HG03159 (cell line): ENCODE data around the gene ACOT6.
A peak's percentile ranks its signal among the peaks of the same experiment; 100 is the strongest.
"Not testable (repeated sequence)": the region's sequence is repeated elsewhere in the genome, so short reads cannot be mapped to it uniquely, and the experiment has no call there.

Experiments
- ATAC-seq: cut with Tn5 transposase; IDR thresholded peaks from one replicate; pipeline ENCODE4 v1.9.1; 2021; ENCODE audit warnings: mild to moderate bottlenecking, moderate library complexity; ENCODE audit not compliant: unreplicated experiment

Gene ACOT6

DNA sequence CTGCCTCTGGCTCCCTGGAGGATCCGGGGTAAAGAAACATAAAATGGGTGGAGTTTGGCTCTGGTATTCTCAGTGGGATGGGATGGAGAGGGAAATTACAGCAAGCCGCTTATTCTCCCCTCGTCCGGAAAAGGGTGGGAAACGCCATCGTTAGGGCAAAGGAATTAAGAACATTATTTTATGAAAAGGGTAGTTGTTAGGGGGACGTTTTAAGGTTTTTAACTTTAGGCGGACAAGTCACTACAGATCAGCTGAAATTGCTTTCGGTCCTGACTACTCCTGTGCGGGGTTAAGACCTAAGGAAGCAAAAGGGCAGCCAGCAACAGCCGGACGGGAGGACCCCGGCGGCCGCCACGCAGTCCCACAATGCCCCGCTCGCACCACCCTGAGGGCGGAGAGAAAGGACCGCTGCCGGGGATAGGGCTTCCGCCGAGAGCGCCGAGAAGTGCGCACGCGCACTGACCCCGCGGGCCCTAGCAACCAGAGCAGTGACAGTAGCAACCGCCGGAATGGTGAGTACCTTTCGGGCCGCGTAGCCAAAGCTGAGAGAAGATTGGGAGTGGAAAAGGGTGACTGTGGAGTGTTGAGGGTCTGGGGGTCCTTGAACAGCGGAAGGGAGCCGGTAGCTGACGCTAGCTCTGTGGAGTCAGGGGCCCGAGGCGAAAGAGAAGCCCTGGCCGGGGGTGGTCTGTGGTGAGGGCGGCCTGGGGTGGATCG is 32.4 kb downstream of the ACOT6 start, which contains the start of gene DNAL1:
DNAL1 (plus strand) TSS at position 456 of the 717 bp plus-strand sequence; CDS start at position 510, 54 bp downstream.
- ATAC-seq: peak; percentile 97

DNA sequence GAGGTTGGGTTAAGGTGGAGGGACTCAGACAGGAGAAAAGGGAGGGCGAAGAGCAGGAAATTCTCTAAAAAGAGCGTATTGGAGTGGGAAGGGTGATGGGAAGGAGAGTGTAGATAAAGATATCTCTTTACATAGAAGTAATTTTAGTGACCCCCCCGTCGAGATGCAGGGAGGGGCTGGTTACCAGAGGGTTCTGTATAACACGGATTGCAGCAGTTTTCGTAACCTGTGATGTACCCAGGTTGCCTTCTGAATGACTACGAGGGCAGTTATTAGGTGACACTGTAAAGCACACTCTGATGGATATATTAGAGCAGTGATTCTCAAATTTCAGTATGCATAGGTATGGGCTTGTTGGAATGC is 32.9 kb downstream of the ACOT6 start:
- ATAC-seq: no peak

DNA sequence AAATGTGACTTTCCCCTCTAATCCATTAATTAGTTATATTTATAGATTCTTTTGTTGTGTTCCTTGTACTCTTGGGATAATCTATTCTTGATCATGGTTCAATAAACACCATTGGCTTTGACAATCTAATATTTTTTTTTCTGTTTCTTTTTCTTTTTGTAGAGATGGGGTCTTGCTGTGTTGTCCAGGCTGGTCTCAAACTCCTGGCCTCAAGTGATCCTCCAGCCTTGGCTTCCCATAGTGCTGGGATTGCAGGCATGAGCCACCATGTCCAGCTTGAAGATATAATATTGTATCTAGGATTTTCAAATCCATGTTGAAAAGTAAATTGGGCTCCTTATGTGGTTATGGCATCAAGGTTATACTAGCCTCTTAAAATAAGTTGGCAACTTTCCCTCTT is 38.7 kb downstream of the ACOT6 start:
- no peak for ATAC-seq

DNA sequence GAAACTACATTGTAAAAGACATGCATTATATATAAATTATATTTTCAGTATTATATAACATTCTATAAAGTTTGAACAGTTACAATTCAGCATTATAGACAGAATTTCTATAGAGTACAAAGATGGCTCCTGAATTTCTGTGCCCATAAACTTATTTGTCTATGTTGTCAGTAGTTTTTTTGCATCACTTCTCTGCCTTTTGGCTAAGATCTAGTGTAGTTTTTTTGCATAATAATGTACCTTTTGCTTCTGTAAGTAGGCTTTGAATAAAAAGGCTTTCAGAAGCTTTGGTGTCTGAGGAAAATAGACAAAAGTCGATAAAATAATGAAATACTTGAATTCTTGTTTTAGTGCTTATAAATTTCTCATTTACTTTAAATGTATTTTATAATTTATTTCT is 43.5 kb downstream of the ACOT6 start:
- no peak for ATAC-seq

DNA sequence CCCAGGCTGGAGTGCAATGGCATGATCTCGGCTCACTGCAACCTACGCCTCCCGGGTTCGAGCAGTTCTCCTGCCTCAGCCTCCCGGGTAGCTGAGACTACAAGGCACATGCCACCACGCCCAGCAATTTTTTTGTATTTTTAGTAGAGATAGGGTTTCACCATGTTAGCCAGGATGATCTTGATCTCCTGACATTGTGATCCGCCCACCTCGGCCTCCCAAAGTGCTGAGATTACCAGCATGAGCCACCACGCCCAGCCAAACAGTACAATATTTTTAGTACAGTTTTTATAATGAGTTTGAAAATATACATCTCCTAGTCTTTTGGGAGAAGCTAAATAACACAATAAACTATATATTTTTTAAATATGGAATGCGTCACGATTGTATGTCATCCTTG is 46.9 kb downstream of the ACOT6 start:
- ATAC-seq: not testable (repeated sequence)

DNA sequence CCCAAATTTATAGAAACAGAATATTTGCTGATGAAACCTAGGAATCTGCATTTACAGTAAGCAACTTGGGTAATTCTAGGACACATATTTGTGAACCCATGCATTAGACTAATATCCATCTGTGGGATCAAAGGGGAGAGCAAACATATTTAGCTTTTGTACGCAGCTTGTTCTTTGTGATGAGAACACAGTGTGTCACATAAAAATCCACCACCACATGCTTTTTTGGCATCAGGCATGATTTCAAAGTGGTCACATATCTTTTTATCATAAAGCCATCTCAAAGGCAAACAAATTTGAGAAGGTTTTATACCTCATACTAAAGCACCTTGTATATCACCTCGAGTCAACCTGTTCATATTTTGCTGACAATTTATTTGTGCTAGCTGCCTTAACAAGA is 48.2 kb downstream of the ACOT6 start:
- ATAC-seq: no peak

DNA sequence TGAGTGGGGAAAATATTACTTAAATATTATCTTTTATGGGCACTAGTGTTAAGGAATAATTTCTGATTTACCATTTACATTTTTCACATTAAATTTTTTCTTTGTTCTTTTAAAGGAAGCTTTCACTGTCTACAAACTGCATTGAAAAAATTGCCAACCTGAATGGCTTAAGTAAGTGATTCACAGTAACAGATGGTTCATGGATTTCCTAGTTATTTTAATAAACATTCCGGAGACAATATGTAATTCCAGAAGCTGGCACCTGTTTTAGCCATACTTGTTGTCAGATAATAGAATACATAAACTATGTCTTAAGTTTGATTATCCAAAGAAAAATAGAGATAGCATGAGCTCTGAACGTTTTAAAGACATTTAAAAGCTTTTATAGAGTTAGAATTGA is 49.6 kb downstream of the ACOT6 start:
- no peak for ATAC-seq

DNA sequence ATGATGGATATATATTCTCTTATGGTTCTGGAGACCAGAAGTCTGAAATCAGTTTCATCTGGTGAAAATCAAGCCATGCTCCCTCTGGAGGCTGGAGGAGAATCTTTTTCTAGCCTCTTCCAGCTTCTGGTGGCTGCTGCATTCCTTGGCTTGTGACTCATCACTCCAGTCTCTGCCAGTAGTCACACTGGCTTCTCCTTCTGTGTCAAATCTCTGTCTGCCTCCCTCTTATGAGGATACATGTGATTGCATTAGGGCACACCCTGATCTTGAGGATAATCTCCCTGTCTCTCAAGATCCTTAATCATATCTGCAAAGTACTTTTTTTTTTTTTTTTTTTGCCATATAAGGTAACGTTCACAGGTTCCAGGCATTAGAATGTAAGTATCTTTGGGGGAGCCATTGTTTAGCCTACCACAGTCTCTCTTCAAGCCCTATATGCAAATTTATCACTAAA is 50.2 kb downstream of the ACOT6 start:
- no peak for ATAC-seq

DNA sequence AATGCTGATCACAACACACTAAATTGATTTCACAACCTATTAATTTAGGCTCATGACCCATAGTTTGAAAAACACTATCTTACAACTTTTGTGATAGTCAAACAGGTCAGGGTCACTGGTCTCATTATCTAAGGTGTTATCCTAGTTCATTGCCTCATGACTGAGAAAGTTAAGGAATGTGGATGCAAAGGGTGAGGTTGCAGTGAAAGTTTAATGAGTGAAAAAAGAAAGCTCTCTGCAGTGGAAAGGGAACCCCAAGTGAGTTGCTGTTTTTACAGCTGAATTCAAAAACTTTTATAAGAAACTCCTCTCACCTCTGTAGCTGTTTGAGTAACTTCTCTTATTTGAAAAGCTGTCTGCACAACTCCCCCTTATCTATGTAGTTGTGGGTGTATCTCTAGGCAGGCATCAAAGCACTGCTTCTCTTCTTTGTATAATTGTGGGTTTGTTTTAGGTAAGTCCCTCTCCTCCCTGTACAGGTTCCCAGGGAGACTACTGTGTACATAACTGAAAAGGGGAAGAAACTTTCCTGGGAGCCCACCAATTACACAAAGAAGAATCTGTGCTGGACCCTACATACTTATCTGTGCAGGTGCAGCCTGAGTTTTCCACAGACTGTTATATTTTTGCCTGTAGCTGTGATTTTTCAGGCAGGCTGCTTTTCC is 51.4 kb downstream of the ACOT6 start:
- ATAC-seq: no peak

DNA sequence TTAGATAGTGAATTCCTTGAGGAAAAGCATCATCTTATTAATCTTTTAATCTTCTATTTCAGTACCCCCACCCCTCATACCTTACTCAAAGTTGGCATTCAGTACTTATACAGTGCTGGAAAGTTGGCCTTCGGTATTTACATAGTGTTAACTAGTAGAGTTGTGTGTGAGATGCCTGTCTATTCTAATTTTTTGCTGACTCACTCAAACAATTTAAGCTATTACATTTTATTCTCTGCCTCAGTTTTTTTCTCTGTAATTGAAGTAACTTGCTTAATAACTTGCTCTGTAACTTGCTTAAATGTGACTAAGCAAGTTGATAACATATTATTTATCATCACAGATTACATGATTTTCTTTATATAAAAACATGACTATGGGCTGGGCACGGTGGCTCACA is 52.8 kb downstream of the ACOT6 start:
- ATAC-seq: no peak

DNA sequence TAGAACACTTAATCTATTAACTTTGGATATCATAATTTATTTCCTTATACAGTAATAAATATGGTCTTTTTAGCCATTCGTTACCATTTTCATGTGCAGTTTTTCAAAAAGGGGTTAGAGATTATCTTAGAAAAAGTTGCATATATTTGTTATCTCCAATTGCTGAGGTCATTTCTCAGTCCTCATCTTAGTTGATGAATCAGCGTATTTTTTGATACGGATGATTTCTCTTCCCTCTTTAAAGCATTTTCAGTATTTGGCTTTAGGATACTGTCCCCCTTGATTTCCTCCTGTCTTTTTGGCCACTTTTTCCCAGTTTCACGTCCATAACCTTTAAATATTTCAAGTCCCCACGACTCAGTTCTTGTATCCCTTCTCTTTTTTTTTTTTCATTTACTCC is 54.3 kb downstream of the ACOT6 start:
- no peak for ATAC-seq

DNA sequence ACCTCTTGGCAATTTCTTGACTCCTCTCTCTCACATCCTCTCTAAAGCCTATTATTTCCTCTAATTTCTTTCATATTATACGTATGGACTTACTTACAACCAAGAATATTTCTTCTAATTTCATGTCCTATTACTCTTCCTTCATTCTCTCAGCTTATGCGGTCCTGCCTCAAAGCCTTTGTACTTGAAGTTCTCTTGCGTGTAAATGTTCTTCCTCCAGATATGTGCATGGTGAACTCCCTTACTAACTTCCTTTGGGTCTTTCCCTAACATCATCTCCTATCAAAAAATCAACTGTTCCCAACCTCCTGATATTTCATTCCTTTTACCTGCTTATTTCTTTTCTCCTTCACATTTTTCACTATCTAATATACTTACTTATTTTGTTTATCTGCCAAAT is 55.5 kb downstream of the ACOT6 start:
- no peak for ATAC-seq
